Fibroblast of the aortic adventitia (primary cell): Measurements from ENCODE around the gene PTPRN. TPM values are rescaled to one million over a fixed set of nuclear protein-coding genes. Genes with fewer than 3 reads are reported as not detected.

Experiments used
- DNase-seq: peaks from one replicate; pipeline ENCODE4 v3.0.0-alpha.2; 2010; ENCODE audit warnings: low read depth
- H3K4me3 ChIP-seq: 2 replicates; pipeline ENCODE4 v1.5.1; 2011; ENCODE audit warnings: low read depth, mild to moderate bottlenecking, control low read depth, low read length, moderate library complexity
- CTCF ChIP-seq: IDR thresholded peaks from 2 replicates; pipeline ENCODE4 v1.5.1; 2011; ENCODE audit warnings: mild to moderate bottlenecking, low read length, control low read depth, inconsistent platforms; ENCODE audit not compliant: insufficient read depth
- total RNA-seq: library from RNA; depleted of rRNA; stranded (reverse); fragments of >200 nt; gene quantifications from 2 replicates; pipeline ENCODE4 v1.2.3, GENCODE V29; 2012; ENCODE audit warnings: low replicate concordance

Gene PTPRN
- 0.36 and 1.8 TPM in 2 replicates for total RNA-seq

GRCh38 chr2:219309278-219309677, at the start of gene PTPRN:
TSS of gene PTPRN (minus strand) at chr2:219309401. CDS start at chr2:219309332, 69 bp downstream.
- peak within 1 kb of the TSS; percentile 38 for H3K4me3 ChIP-seq
- DNase-seq, result peak; percentile 38
- no peak for TF ChIP-seq CTCF

- H3K4me3 ChIP-seq, result peak overlapping the region; percentile 9
- no peak for TF ChIP-seq CTCF
- DNase-seq, result no peak
These were observed 49.2 kb upstream of the PTPRN start for GRCh38 chr2:219358170-219359075.

GRCh38 chr2:219356834-219357233, 47.6 kb upstream of the PTPRN start:
- DNase-seq, result no peak
- TF ChIP-seq CTCF, result no peak
- H3K4me3 ChIP-seq, result no peak overlapping the region

GRCh38 chr2:219354582-219354981, 45.4 kb upstream of the PTPRN start:
- no peak for TF ChIP-seq CTCF
- H3K4me3 ChIP-seq, result no peak overlapping the region

GRCh38 chr2:219353129-219353528, 43.9 kb upstream of the PTPRN start:
- no peak for DNase-seq
- H3K4me3 ChIP-seq, result no peak overlapping the region
- TF ChIP-seq CTCF, result no peak

More at GRCh38 chr2:219354582-219354981, 45.4 kb upstream of the PTPRN start:
- no peak for DNase-seq

GRCh38 chr2:219352448-219353023, 43.3 kb upstream of the PTPRN start:
- no peak overlapping the region for H3K4me3 ChIP-seq
- peak; percentile 72 for TF ChIP-seq CTCF
- peak; percentile 65 for DNase-seq
